Activated CD8-positive, alpha-beta T cell treated with anti-CD3 and anti-CD28 coated beads, Interleukin-2, amount 10 ng/mL, durations not matched to agents 7 days and 5 days (primary cell): Measurements from ENCODE around the gene OR8U1. TPM values are rescaled to one million over a fixed set of nuclear protein-coding genes. Genes with fewer than 3 reads are reported as not detected.

Source experiments
- ATAC-seq: fragments of 150-1000 bp; cut with Tn5 transposase; one replicate; pipeline ENCODE4 v1.10.0; 2021; ENCODE audit warnings: moderate library complexity
- CTCF ChIA-PET: fragments of 350-600 bp; sonication (Branson Sonifier 250); formaldehyde crosslinking; loops from one replicate; lab custom pipeline; 2021; ENCODE audit warnings: antibody characterized with exemption; lab: Charles Lee
- POLR2A ChIA-PET: fragments of 350-600 bp; sonication (Branson Sonifier 250); formaldehyde crosslinking; loops from one replicate; lab custom pipeline; 2021; ENCODE audit warnings: antibody characterized with exemption; lab: Charles Lee
- DNase-seq: peaks from one replicate; pipeline ENCODE4 v3.0.0-alpha.2; 2020
- H3K27ac Mint-ChIP-seq: one replicate; pipeline ENCODE4 v1.8.0; 2021; ENCODE audit warnings: mild to moderate bottlenecking, mixed read lengths
- H3K27me3 Mint-ChIP-seq: one replicate; pipeline ENCODE4 v1.8.0; 2021; ENCODE audit warnings: low read depth, mixed read lengths
- H3K36me3 Mint-ChIP-seq: one replicate; pipeline ENCODE4 v1.8.0; 2021; ENCODE audit warnings: low read depth, mixed read lengths
- H3K4me1 Mint-ChIP-seq: one replicate; pipeline ENCODE4 v1.8.0; 2021; ENCODE audit warnings: low read depth, mixed read lengths
- H3K4me3 Mint-ChIP-seq: one replicate; pipeline ENCODE4 v1.8.0; 2021; ENCODE audit warnings: mild to moderate bottlenecking, mixed read lengths
- H3K9me3 Mint-ChIP-seq: one replicate; pipeline ENCODE4 v1.8.0; 2022; ENCODE audit warnings: mixed read lengths; ENCODE audit not compliant: insufficient read depth
- total RNA-seq, 2 experiments: library from RNA; stranded (reverse); gene quantifications; one replicate each; pipeline ENCODE4 v1.2.3, GENCODE V29; 2021

Gene OR8U1
- total RNA-seq, 2 experiments from 2014 or later: not detected

GRCh38 chr11:56412396-56412795 lies 37.0 kb downstream of the OR8U1 start, which contains the start of gene OR5AL1:
OR5AL1 (plus strand) TSS chr11:56412696.
- ChIA-PET CTCF (no interaction called here), POLR2A (no interaction called here)
- Mint-ChIP-seq H3K9me3 (peaks cover 9% of the 10 kb centered on the region), H3K27ac (no peak within 1 kb of the TSS), H3K4me3 (no peak within 1 kb of the TSS), H3K4me1 (no peaks in the 10 kb centered on the region), H3K27me3 (no peaks in the 10 kb centered on the region), H3K36me3 (no peaks in the 10 kb centered on the region)
- ATAC-seq (no peak), DNase-seq (no peak)

Other genes with a start within 250 kb of the OR8U1 start
- not detected for gene OR8J3, start 235.4 kb upstream of the OR8U1 start, total RNA-seq
- not detected for gene OR8K5, start 215.3 kb upstream of the OR8U1 start, total RNA-seq
- not detected for gene OR5J2, start 199.0 kb upstream of the OR8U1 start, total RNA-seq
- gene OR5T2, start 141.4 kb upstream of the OR8U1 start, total RNA-seq: not detected
- not detected for gene OR5T3, start 123.4 kb upstream of the OR8U1 start, total RNA-seq
- gene OR5T1, start 101.5 kb upstream of the OR8U1 start, total RNA-seq: not detected
- not detected for gene OR8H1, start 83.4 kb upstream of the OR8U1 start, total RNA-seq
- gene OR8K3, start 60.5 kb upstream of the OR8U1 start, total RNA-seq: not detected
- not detected for gene OR8K1, start 29.6 kb upstream of the OR8U1 start, total RNA-seq
- not detected for gene OR8J1, start 21.3 kb upstream of the OR8U1 start, total RNA-seq
- gene OR5AL1, start 37.1 kb downstream of the OR8U1 start, total RNA-seq: not detected
- gene OR5M3, start 97.7 kb downstream of the OR8U1 start, total RNA-seq: not detected
- gene OR5M8, start 115.7 kb downstream of the OR8U1 start, total RNA-seq: not detected
- not detected for gene OR5M11, start 167.6 kb downstream of the OR8U1 start, total RNA-seq
- gene OR5M10, start 202.1 kb downstream of the OR8U1 start, total RNA-seq: not detected
- gene OR5M1, start 239.2 kb downstream of the OR8U1 start, total RNA-seq: not detected